22Rv1 (cell line): Measurements from ENCODE around the gene LRRC7.

ENCODE experiments used
- H3K27ac ChIP-seq: fragments of 450-650 bp; 2 replicates; pipeline ENCODE4 v1.5.1; 2017
- ZFX ChIP-seq: fragments of 450-650 bp; IDR thresholded peaks from 2 replicates; pipeline ENCODE4 v1.6.1; 2017; ENCODE audit warnings: antibody characterized with exemption, borderline replicate concordance
- TF ChIP-seq, protein P1 (sequence below): fragments of 450-650 bp; IDR thresholded peaks from 2 replicates; pipeline ENCODE4 v1.5.1; 2017; ENCODE audit warnings: mild to moderate bottlenecking

Gene LRRC7

DNA sequence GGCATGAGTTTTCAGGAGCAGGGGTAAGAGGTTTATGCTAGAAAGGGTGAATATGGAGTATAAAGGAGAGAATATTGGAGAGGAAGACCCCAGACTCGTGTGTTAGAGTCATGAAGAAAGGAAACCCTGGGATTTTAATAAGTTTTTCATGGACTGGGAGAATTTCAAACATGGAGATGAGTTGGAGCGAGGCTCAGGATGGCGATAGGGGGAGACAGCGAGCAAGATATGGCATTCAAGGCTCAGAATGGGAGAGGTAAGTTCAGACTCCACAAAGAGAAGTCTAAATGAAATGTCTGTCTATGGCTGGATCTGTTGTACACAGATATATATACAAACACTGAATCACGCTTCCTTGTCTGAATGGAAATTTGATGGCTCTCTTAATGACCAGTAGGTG is 545.1 kb downstream of the LRRC7 start:
- TF ChIP-seq, protein P1, sequence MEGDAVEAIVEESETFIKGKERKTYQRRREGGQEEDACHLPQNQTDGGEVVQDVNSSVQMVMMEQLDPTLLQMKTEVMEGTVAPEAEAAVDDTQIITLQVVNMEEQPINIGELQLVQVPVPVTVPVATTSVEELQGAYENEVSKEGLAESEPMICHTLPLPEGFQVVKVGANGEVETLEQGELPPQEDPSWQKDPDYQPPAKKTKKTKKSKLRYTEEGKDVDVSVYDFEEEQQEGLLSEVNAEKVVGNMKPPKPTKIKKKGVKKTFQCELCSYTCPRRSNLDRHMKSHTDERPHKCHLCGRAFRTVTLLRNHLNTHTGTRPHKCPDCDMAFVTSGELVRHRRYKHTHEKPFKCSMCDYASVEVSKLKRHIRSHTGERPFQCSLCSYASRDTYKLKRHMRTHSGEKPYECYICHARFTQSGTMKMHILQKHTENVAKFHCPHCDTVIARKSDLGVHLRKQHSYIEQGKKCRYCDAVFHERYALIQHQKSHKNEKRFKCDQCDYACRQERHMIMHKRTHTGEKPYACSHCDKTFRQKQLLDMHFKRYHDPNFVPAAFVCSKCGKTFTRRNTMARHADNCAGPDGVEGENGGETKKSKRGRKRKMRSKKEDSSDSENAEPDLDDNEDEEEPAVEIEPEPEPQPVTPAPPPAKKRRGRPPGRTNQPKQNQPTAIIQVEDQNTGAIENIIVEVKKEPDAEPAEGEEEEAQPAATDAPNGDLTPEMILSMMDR: peak; percentile 46
- TF ChIP-seq ZFX: no peak
- H3K27ac ChIP-seq: no peak overlapping the region

DNA sequence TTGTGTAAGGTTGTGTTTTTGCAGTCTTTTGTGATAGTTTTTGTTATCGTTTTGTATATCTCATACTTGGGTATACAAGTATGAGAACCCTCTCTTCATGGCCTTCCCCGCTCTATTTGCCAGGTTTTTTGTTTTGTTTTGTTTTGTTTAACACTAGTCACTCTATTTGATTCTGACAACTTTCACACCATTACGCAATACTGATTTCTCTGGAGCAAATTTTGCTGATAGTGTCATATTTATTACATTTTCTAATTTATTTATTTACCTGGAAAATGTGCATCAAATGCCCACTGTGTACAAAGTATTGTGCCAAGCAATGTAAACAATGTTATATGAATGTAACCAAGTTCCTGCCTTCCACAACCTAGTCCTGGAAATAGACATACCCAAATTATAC is 547.6 kb downstream of the LRRC7 start:
- no peak overlapping the region for H3K27ac ChIP-seq
- TF ChIP-seq, protein P1: no peak
- no peak for TF ChIP-seq ZFX

DNA sequence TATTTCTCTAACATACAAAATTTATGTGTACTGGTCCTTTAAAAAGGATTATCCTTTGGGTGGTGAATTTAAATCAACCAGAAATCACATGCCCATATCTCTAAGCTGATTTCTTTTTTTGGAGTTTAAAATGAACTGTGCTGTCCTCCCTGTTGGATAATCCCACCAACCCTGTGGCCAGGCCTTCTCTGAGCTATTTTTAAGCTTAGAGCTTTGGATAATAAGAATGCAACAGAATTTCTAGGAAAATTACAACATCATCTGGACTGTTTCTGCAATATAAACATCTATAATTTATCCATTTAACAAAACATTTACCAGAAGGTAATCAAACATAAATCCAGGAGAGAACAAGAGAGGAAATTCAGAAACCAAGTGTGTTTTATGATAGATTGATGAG is 549.3 kb downstream of the LRRC7 start:
- H3K27ac ChIP-seq: no peak overlapping the region
- TF ChIP-seq, protein P1: no peak
- no peak for TF ChIP-seq ZFX

DNA sequence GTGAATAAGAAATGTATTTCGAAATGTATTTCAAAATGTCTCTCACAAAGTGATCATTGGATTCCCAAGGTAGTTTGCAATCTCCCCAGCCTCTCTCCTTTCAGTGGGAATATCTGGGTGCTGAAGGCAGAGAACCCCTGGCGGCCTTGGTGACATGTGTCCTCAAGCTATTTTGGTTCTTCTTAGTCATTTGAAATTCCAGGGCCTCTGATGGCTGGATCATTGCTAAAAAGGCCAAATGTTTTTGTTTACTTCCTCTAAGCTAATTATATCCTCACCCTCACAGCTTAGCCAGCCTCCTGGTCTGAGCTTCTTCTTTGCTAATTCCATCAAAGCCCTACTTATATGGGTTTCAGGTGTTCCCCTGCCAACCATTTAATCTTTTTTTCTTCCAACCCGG is 566.4 kb downstream of the LRRC7 start:
- H3K27ac ChIP-seq: no peak overlapping the region
- no peak for TF ChIP-seq ZFX
- TF ChIP-seq, protein P1: no peak

DNA sequence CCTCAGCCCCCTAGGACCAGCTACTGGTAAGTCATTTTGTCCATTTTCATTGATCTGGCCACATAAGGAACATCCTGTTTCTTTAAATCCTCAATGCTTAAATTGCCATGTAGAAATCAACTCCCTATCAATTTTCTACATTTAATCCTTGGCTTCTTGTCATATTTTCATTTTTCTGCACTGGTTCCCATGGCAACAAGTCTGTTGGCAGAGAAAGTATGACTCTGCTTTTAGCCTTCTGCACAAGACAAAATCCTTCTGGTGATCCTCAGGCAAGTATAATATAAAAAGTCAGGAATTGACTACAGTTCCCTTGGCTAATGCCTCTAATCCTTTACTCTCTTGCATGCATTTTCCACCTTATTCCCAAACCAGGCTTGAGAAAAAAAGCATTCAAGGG is 572.6 kb downstream of the LRRC7 start:
- no peak overlapping the region for H3K27ac ChIP-seq
- TF ChIP-seq, protein P1: no peak
- no peak for TF ChIP-seq ZFX

DNA sequence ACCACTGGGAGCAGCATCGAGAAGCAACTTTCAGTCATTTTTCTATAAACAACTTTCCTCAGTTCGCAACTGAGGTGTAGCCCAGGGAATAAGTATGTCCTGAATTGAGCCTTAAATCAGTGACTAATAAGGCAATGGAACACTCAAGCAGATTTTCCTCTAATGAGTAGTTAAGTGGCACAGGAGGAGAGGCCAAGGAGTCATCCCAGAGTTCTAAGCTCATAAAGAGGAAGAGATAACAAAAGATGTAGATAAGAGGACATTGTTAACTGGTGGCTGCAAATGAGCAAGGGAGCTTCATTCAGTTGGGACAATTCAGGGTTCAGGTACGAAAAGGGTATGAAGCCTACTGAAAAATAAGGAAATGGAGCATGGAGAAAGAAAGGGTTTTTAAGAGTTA is 573.2 kb downstream of the LRRC7 start:
- no peak for TF ChIP-seq ZFX
- TF ChIP-seq, protein P1: no peak
- no peak overlapping the region for H3K27ac ChIP-seq

DNA sequence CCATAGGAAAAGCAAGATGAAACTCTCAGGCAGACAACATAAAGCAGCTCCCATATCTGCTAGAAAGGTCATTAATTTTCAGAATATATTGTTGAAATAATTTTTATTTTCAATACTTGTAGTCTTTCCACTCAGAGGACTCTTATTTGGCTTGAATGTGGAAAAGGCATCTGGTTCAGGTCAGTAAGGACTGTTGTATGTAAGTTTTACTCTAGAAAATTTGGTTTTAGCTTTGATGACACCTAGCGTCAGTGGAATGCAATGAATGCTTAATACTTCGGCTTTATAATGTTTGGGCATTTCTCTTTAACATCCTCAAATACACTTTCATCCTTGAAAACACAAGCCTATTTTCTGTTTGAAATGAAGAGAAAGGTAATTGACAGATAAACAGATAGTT is 574.4 kb downstream of the LRRC7 start:
- H3K27ac ChIP-seq: no peak overlapping the region
- TF ChIP-seq, protein P1: no peak
- no peak for TF ChIP-seq ZFX
